Liver (tissue), 9 donors: Measurements from ENCODE around the gene IPMK. TPM values are rescaled to one million over a fixed set of nuclear protein-coding genes. Genes with fewer than 3 reads are reported as not detected.

Source experiments
- DNase-seq: peaks from one replicate; pipeline ENCODE4 v3.0.0-alpha.2; 2017; ENCODE audit warnings: low spot score
- H3K27ac ChIP-seq, 2 donors: one replicate each; pipeline ENCODE4 v1.7.0; 2013; ENCODE audit warnings: inconsistent platforms in 2 of 2, low read length in 2 of 2, control low read depth in 1 of 2, low read depth in 1 of 2, mild to moderate bottlenecking in 1 of 2
- H3K27me3 ChIP-seq, 4 donors: one replicate each; pipeline versions ENCODE4 v1.6.1 to v1.7.0; 2013; ENCODE audit warnings: low read length in 3 of 4, inconsistent platforms in 1 of 4, mild to moderate bottlenecking in 1 of 4, moderate library complexity in 1 of 4; ENCODE audit not compliant: control insufficient read depth in 4 of 4, insufficient read depth in 4 of 4
- H3K36me3 ChIP-seq, 4 donors: one replicate each; pipeline versions ENCODE4 v1.6.1 to v1.7.0; 2013; ENCODE audit warnings: low read length in 3 of 4, mild to moderate bottlenecking in 3 of 4, low read depth in 1 of 4, moderate library complexity in 1 of 4; ENCODE audit not compliant: control insufficient read depth in 4 of 4, insufficient read depth in 3 of 4
- H3K4me1 ChIP-seq, 4 donors: one replicate each; pipeline versions ENCODE4 v1.6.1 to v1.7.0; 2013; ENCODE audit warnings: low read length in 3 of 4, mild to moderate bottlenecking in 3 of 4, moderate library complexity in 1 of 4; ENCODE audit not compliant: control insufficient read depth in 4 of 4, insufficient read depth in 4 of 4
- H3K4me3 ChIP-seq, 3 donors: one replicate each; pipeline versions ENCODE4 v1.6.1 to v1.7.0; 2013; ENCODE audit warnings: low read length in 3 of 3, control low read depth in 1 of 3, low read depth in 1 of 3, mild to moderate bottlenecking in 1 of 3
- H3K9ac ChIP-seq, 2 donors: one replicate each; pipeline ENCODE4 v1.7.0; 2013; ENCODE audit warnings: low read length in 2 of 2, mild to moderate bottlenecking in 2 of 2, moderate library complexity in 2 of 2, control low read depth in 1 of 2, low read depth in 1 of 2
- H3K9me3 ChIP-seq, 4 donors: one replicate each; pipeline versions ENCODE4 v1.6.1 to v1.7.0; 2013; ENCODE audit warnings: low read length in 3 of 4; ENCODE audit not compliant: control insufficient read depth in 4 of 4
- EGR1 ChIP-seq, 2 donors: IDR thresholded peaks; 2 replicates each; pipeline ENCODE4 v1.6.1; 2016 to 2018; ENCODE audit warnings: antibody characterized with exemption in 2 of 2, low read depth in 2 of 2
- FOXA1 ChIP-seq: IDR thresholded peaks from 2 replicates; pipeline ENCODE4 v1.6.1; 2016; ENCODE audit warnings: antibody characterized with exemption
- FOXA2 ChIP-seq: IDR thresholded peaks from 2 replicates; pipeline ENCODE4 v1.6.1; 2016; ENCODE audit warnings: antibody characterized with exemption
- GABPA ChIP-seq, 2 donors: IDR thresholded peaks in 1 of 2; conservative IDR thresholded peaks in 1 of 2; 2 replicates each; pipeline ENCODE4 v1.6.1; 2016; ENCODE audit warnings: antibody characterized with exemption in 2 of 2, mild to moderate bottlenecking in 1 of 2, moderate library complexity in 1 of 2
- HNF4A ChIP-seq, 2 donors: conservative IDR thresholded peaks; 2 replicates each; pipeline ENCODE4 v1.6.1; 2016; ENCODE audit warnings: antibody characterized with exemption in 2 of 2, mild to moderate bottlenecking in 2 of 2
- HNF4G ChIP-seq: IDR thresholded peaks from 2 replicates; pipeline ENCODE4 v1.6.1; 2016; ENCODE audit warnings: antibody characterized with exemption
- JUND ChIP-seq, 2 donors: IDR thresholded peaks; 2 replicates each; pipeline ENCODE4 v1.6.1; 2016; ENCODE audit warnings: antibody characterized with exemption in 2 of 2
- NR2F2 ChIP-seq: IDR thresholded peaks from 2 replicates; pipeline ENCODE4 v1.6.1; 2016; ENCODE audit warnings: antibody characterized with exemption
- RXRA ChIP-seq, 2 donors: IDR thresholded peaks; 2 replicates each; pipeline ENCODE4 v1.6.1; 2017 to 2018; ENCODE audit warnings: antibody characterized with exemption in 2 of 2, mild to moderate bottlenecking in 1 of 2
- SP1 ChIP-seq: IDR thresholded peaks from 2 replicates; pipeline ENCODE4 v1.6.1; 2018; ENCODE audit warnings: antibody characterized with exemption, mild to moderate bottlenecking
- YY1 ChIP-seq: IDR thresholded peaks from 2 replicates; pipeline ENCODE4 v1.6.1; 2016; ENCODE audit warnings: antibody characterized with exemption, mild to moderate bottlenecking
- WGBS: extraction: QIAGEN DNeasy Blood & Tissue Kit; methylation state at CpG from one replicate; pipeline ENCODE4 v1.1.7; 2013; 5-methylcytosine and 5-hydroxymethylcytosine counted together
- polyA plus RNA-seq, 2 donors: library from polyadenylated mRNA; stranded (reverse) in 1 of 2; unstranded in 1 of 2; fragments of 200-250 nt in 1 of 2; fragments of >200 nt in 1 of 2; fragmentation: Nextera tagmentation in 1 of 2; extraction: Ambion mirVana in 1 of 2; gene quantifications; one replicate each; pipeline versions ENCODE4 v1.2.1 to v1.2.3, GENCODE V29; 2013 to 2015
- total RNA-seq, 2 donors: library from RNA; depleted of rRNA; stranded (reverse); fragments of >200 nt; gene quantifications; one replicate each; pipeline ENCODE4 v1.2.3, GENCODE V29; 2014
- TF ChIP-seq, protein P1 (sequence below): IDR thresholded peaks from 2 replicates; pipeline ENCODE4 v1.6.1; 2016; ENCODE audit warnings: antibody characterized with exemption, mild to moderate bottlenecking
- TF ChIP-seq, protein P2 (sequence below): IDR thresholded peaks from 2 replicates; pipeline ENCODE4 v1.6.1; 2016; ENCODE audit warnings: antibody characterized with exemption
- TF ChIP-seq, protein P3 (sequence below): IDR thresholded peaks from 2 replicates; pipeline ENCODE4 v1.6.1; 2016; ENCODE audit warnings: antibody characterized with exemption
- TF ChIP-seq, protein P4 (sequence below): IDR thresholded peaks from 2 replicates; pipeline ENCODE4 v1.6.1; 2016; ENCODE audit warnings: antibody characterized with exemption
- donor health status: healthy.
- donor health status: healthy.
- donor health status: healthy.
- donor health status: healthy.
- donor health status: healthy.

Gene IPMK
- total and polyA plus RNA-seq, 4 donors = 1.4 to 5.2 (median 3.3) TPM

DNA sequence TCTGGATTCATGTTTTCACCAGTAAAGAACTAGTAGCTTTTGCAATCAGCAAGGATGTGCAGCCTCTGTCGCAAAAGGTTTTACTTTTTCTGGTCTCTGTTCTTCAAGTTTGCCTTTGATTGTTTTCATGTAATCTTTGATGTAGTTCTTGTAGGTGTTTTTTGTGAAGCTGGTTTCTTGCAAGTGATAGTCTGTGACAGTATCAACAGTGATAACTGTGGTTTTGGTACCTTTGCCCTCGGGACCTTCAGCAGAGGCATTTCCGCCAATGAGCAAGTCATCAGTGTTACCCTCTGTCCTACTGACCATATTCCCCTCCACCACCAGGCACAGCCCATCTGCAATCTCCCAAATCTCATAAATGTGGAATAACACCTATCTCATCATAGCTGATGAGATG is 55.1 kb downstream of the IPMK start:
- H3K4me1 ChIP-seq = no peaks in the 10 kb centered on the region
- no peaks in the 10 kb centered on the region for H3K9me3 ChIP-seq
- H3K36me3 ChIP-seq = peaks cover 0 to 3% (median 0%) of the 10 kb centered on the region in 4 donors
- WGBS = 86% methylated on average over 3 of the region's 3 CpGs
- no peak for TF ChIP-seq NR2F2
- TF ChIP-seq, protein P1, sequence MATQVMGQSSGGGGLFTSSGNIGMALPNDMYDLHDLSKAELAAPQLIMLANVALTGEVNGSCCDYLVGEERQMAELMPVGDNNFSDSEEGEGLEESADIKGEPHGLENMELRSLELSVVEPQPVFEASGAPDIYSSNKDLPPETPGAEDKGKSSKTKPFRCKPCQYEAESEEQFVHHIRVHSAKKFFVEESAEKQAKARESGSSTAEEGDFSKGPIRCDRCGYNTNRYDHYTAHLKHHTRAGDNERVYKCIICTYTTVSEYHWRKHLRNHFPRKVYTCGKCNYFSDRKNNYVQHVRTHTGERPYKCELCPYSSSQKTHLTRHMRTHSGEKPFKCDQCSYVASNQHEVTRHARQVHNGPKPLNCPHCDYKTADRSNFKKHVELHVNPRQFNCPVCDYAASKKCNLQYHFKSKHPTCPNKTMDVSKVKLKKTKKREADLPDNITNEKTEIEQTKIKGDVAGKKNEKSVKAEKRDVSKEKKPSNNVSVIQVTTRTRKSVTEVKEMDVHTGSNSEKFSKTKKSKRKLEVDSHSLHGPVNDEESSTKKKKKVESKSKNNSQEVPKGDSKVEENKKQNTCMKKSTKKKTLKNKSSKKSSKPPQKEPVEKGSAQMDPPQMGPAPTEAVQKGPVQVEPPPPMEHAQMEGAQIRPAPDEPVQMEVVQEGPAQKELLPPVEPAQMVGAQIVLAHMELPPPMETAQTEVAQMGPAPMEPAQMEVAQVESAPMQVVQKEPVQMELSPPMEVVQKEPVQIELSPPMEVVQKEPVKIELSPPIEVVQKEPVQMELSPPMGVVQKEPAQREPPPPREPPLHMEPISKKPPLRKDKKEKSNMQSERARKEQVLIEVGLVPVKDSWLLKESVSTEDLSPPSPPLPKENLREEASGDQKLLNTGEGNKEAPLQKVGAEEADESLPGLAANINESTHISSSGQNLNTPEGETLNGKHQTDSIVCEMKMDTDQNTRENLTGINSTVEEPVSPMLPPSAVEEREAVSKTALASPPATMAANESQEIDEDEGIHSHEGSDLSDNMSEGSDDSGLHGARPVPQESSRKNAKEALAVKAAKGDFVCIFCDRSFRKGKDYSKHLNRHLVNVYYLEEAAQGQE = no peak
- no peak overlapping the region for H3K27ac ChIP-seq
- H3K4me3 ChIP-seq = no peak overlapping the region
- H3K9ac ChIP-seq = no peak overlapping the region
- no peak for DNase-seq
- no peaks in the 10 kb centered on the region for H3K27me3 ChIP-seq

DNA sequence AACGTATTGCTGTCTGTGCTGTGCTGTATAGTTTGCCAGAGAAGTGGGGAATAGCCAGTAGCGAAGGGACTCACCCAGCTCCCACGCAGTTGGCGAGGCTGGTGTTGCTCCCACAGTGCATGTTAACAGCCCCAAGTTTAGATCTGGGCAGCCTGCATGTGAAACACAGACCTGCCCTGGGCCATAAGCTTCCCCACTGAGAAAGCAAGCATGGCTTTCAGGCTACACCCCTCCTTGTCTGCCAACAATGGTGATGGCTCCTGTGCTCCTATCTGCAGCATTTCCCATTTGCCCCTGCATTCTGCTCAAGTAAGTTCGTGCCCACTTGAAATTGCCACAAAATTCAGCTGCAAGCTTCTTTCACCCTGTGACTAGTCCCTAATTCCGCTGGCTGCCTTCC is 57.5 kb downstream of the IPMK start:
- no peaks in the 10 kb centered on the region for H3K9me3 ChIP-seq
- no peaks in the 10 kb centered on the region for H3K27me3 ChIP-seq
- no peak for DNase-seq
- no peak overlapping the region for H3K4me3 ChIP-seq
- H3K36me3 ChIP-seq = peaks cover 0 to 3% (median 0%) of the 10 kb centered on the region in 4 donors
- H3K4me1 ChIP-seq = no peaks in the 10 kb centered on the region
- TF ChIP-seq, protein P1 = no peak
- TF ChIP-seq FOXA1 = no peak
- TF ChIP-seq, protein P2, sequence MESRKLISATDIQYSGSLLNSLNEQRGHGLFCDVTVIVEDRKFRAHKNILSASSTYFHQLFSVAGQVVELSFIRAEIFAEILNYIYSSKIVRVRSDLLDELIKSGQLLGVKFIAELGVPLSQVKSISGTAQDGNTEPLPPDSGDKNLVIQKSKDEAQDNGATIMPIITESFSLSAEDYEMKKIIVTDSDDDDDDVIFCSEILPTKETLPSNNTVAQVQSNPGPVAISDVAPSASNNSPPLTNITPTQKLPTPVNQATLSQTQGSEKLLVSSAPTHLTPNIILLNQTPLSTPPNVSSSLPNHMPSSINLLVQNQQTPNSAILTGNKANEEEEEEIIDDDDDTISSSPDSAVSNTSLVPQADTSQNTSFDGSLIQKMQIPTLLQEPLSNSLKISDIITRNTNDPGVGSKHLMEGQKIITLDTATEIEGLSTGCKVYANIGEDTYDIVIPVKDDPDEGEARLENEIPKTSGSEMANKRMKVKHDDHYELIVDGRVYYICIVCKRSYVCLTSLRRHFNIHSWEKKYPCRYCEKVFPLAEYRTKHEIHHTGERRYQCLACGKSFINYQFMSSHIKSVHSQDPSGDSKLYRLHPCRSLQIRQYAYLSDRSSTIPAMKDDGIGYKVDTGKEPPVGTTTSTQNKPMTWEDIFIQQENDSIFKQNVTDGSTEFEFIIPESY = no peak
- TF ChIP-seq YY1 = no peak
- WGBS = 97% methylated on average over 6 of the region's 6 CpGs
- H3K9ac ChIP-seq = no peak overlapping the region
- H3K27ac ChIP-seq = no peak overlapping the region

DNA sequence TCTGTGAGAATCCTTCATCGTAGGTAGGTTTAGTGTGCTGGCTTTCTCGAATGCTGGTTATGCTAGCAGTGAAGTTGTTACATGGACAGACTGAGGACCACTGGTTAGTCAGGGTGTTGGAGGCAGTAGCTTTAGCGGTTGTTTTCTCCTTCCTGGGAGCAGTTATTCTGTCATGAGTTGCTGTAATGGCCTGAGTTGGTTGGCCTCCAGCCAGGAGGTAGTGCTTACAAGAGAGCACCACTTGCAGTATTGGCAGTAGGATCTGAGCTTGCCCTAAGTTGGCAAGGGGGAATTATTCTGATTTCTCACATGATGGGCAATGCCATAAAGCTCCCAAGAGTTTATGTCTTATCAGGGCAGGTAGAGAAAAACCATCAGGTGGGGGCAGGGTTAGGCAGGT is 58.0 kb downstream of the IPMK start:
- Histone ChIP-seq H3K9ac (no peak overlapping the region), H3K36me3 (peaks cover 0 to 3% (median 0%) of the 10 kb centered on the region in 4 donors), H3K4me3 (no peak overlapping the region), H3K27me3 (no peaks in the 10 kb centered on the region), H3K4me1 (no peaks in the 10 kb centered on the region), H3K9me3 (no peaks in the 10 kb centered on the region), H3K27ac (no peak overlapping the region)
- no peak for DNase-seq
- 94% methylated on average over 3 of the region's 3 CpGs for WGBS
- TF ChIP-seq EGR1 (IDR thresholded peaks at IDR 0.05; ENCODE audit: low read depth in 2 of 2) (no peak), RXRA (IDR thresholded peaks at IDR 0.05) (no peak), SP1 (no peak), FOXA2 (no peak), JUND (IDR thresholded peaks at IDR 0.05) (no peak), GABPA (IDR thresholded peaks at IDR 0.05 in 1 of 2, conservative IDR thresholded peaks at IDR 0.05 in 1 of 2) (no peak), HNF4G (no peak), HNF4A (conservative IDR thresholded peaks at IDR 0.05) (no peak)
- TF ChIP-seq, protein P3, sequence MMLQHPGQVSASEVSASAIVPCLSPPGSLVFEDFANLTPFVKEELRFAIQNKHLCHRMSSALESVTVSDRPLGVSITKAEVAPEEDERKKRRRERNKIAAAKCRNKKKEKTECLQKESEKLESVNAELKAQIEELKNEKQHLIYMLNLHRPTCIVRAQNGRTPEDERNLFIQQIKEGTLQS = no peak
- TF ChIP-seq, protein P4, sequence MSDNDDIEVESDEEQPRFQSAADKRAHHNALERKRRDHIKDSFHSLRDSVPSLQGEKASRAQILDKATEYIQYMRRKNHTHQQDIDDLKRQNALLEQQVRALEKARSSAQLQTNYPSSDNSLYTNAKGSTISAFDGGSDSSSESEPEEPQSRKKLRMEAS = no peak
- TF ChIP-seq, protein P1 = no peak
